HepG2 (cell line): ENCODE measurements around the gene PDZD2. TPM values are rescaled to one million over a fixed set of nuclear protein-coding genes. Genes with fewer than 3 reads are reported as not detected.

Experiments used
- ATAC-seq: fragments of 200-7000 bp; cut with Tn5 transposase; 3 replicates; pipeline ENCODE4 v1.9.1; 2020; ENCODE audit warnings: mild to moderate bottlenecking, moderate library complexity
- BruUV-seq: library from RNA; stranded (reverse); fragments of 400-500 nt; replicated peaks from 2 replicates; lab custom pipeline; 2021; lab: Mats Ljungman, UMichigan
- CTCF ChIA-PET: fragments of 300-600 bp; formaldehyde crosslinking; extraction: SDS; loops from one replicate; lab custom pipeline; 2021; ENCODE audit warnings: low total read pairs, inconsistent platforms, low intra/inter-chr PET ratio; lab: Yijun Ruan, JAX
- POLR2A ChIA-PET: fragments of 350-600 bp; sonication (Branson Sonifier 250); formaldehyde crosslinking; loops from one replicate; lab custom pipeline; 2020; ENCODE audit warnings: antibody characterized with exemption, inconsistent platforms; lab: Yijun Ruan, JAX
- DNase-seq: peaks from one replicate; pipeline ENCODE4 v3.0.0-alpha.2; 2015; ENCODE audit warnings: low spot score
- FAIRE-seq: peaks from 3 replicates; lab custom pipeline; 2011; peaks lifted over from hg19 to GRCh38; lab: Jason Lieb, UNC
- H2AFZ ChIP-seq: one replicate; pipeline ENCODE4 v1.6.1; 2011; ENCODE audit warnings: low read length, inconsistent platforms
- H3K27ac ChIP-seq: fragments of 300-600 bp; 3 replicates; pipeline ENCODE4 v1.8.0; 2011; ENCODE audit warnings: mixed run types, mild to moderate bottlenecking, mixed read lengths, low read length, inconsistent platforms; ENCODE audit not compliant: insufficient read depth; ENCODE audit errors: extremely low read length
- H3K27me3 ChIP-seq, 2 experiments: fragments of 200-600 bp in 1 of 2; 2 replicates in 1 of 2; 3 replicates in 1 of 2; pipeline versions ENCODE4 v1.6.0 to v1.8.0; 2011; ENCODE audit warnings: low read length in 2 of 2, mild to moderate bottlenecking in 2 of 2, moderate library complexity in 2 of 2, inconsistent platforms in 1 of 2; ENCODE audit not compliant: insufficient read depth in 2 of 2, control insufficient read depth in 1 of 2
- H3K36me3 ChIP-seq, 2 experiments: fragments of 200-600 bp in 1 of 2; replicated peaks in 1 of 2; 2 replicates in 1 of 2; 3 replicates in 1 of 2; pipeline versions ENCODE4 v1.5.1 to v1.8.0; 2011; ENCODE audit warnings: low read length in 2 of 2, inconsistent platforms in 1 of 2; ENCODE audit not compliant: insufficient read depth in 2 of 2, control insufficient read depth in 1 of 2
- H3K4me1 ChIP-seq: 2 replicates; pipeline ENCODE4 v1.5.1; 2012; ENCODE audit warnings: low read length, inconsistent platforms; ENCODE audit not compliant: insufficient read depth
- H3K4me2 ChIP-seq: 2 replicates; pipeline ENCODE4 v1.6.0; 2011; ENCODE audit warnings: low read depth, low read length, inconsistent platforms
- H3K4me3 ChIP-seq, 3 experiments: fragments of 200-600 bp in 1 of 3; sonication (generic), shearing (Covaris generic) in 1 of 3; replicated peaks in 1 of 3; 2 replicates each; pipeline ENCODE4 v1.5.1; 2011 to 2016; ENCODE audit warnings: low read length in 3 of 3, inconsistent platforms in 2 of 3, low read depth in 2 of 3, mild to moderate bottlenecking in 2 of 3, control low read depth in 1 of 3, mixed read lengths in 1 of 3; ENCODE audit not compliant: insufficient read depth in 1 of 3
- H3K79me2 ChIP-seq: one replicate; pipeline ENCODE4 v1.6.1; 2011; ENCODE audit warnings: low read length, inconsistent platforms; ENCODE audit not compliant: insufficient read depth
- H3K9ac ChIP-seq: 2 replicates; pipeline ENCODE4 v1.6.0; 2011; ENCODE audit warnings: mild to moderate bottlenecking, low read depth, low read length, inconsistent platforms; ENCODE audit not compliant: insufficient read depth
- H3K9me3 ChIP-seq: 2 replicates; pipeline ENCODE4 v1.5.1; 2012; ENCODE audit warnings: mild to moderate bottlenecking, low read length
- H4K20me1 ChIP-seq: 2 replicates; pipeline ENCODE4 v1.6.0; 2011; ENCODE audit warnings: inconsistent platforms, mild to moderate bottlenecking, low read length, moderate library complexity; ENCODE audit not compliant: insufficient read depth
- CCAR2 ChIP-seq: fragments of 200-400 bp; formaldehyde crosslinking; optimal IDR thresholded peaks from 2 replicates; pipeline ENCODE3; 2018; ENCODE audit warnings: low read depth, mild to moderate bottlenecking, low read length, moderate library complexity
- CERS6 ChIP-seq: sonication (generic); formaldehyde crosslinking; IDR thresholded peaks from 2 replicates; pipeline ENCODE4 v1.5.0; 2020; ENCODE audit warnings: missing genetic modification reagents
- ELF1 ChIP-seq: sonication (generic); formaldehyde crosslinking; IDR thresholded peaks from 2 replicates; pipeline ENCODE4 v1.4.0; 2020; ENCODE audit warnings: missing genetic modification reagents
- FOXA3 ChIP-seq: IDR thresholded peaks from 2 replicates; pipeline ENCODE4 v1.6.1; 2016; ENCODE audit warnings: missing genetic modification reagents, missing compliant biosample characterization
- FUBP1 ChIP-seq: sonication (generic); formaldehyde crosslinking; IDR thresholded peaks from 2 replicates; pipeline ENCODE4 v1.5.1; 2020; ENCODE audit warnings: missing genetic modification reagents, mild to moderate bottlenecking, borderline replicate concordance
- HNRNPUL1 ChIP-seq: fragments of 200-400 bp; formaldehyde crosslinking; IDR thresholded peaks from 2 replicates; pipeline ENCODE4 v1.6.1; 2017; ENCODE audit warnings: low read depth, mild to moderate bottlenecking, low read length, moderate library complexity
- KDM3A ChIP-seq: IDR thresholded peaks from 2 replicates; pipeline ENCODE4 v1.6.1; 2018; ENCODE audit warnings: low read depth, missing compliant biosample characterization
- NFKBIZ ChIP-seq: IDR thresholded peaks from 2 replicates; pipeline ENCODE4 v1.6.1; 2018; ENCODE audit warnings: missing genetic modification reagents, missing compliant biosample characterization
- RFX5 ChIP-seq: IDR thresholded peaks from 2 replicates; pipeline ENCODE4 v1.6.1; 2011; ENCODE audit warnings: low read depth, low read length, improper control_type of control experiment
- RNF2 ChIP-seq: fragments of 450-650 bp; conservative IDR thresholded peaks from 2 replicates; pipeline ENCODE4 v1.6.1; 2016; ENCODE audit warnings: low read depth
- TBX3 ChIP-seq: fragments of 450-650 bp; IDR thresholded peaks from 2 replicates; pipeline ENCODE4 v1.6.1; 2017; ENCODE audit warnings: antibody characterized with exemption, mild to moderate bottlenecking, inconsistent platforms, borderline replicate concordance
- TCF7L2 ChIP-seq: IDR thresholded peaks from 2 replicates; pipeline ENCODE4 v1.6.1; 2011; ENCODE audit warnings: mild to moderate bottlenecking, low read depth, low read length, moderate library complexity
- ZMYM4 ChIP-seq: sonication (generic); formaldehyde crosslinking; IDR thresholded peaks from 2 replicates; pipeline ENCODE4 v1.8.1; 2023; ENCODE audit warnings: mild to moderate bottlenecking, missing genetic modification reagents
- ZNF205 ChIP-seq: IDR thresholded peaks from 2 replicates; pipeline ENCODE4 v1.6.1; 2018; ENCODE audit warnings: missing biosample characterization, missing genetic modification reagents
- ZNF660 ChIP-seq: sonication (generic); formaldehyde crosslinking; IDR thresholded peaks from 2 replicates; pipeline ENCODE4 v1.5.1; 2020; ENCODE audit warnings: mild to moderate bottlenecking, low read depth, missing genetic modification reagents, borderline replicate concordance
- WGBS: methylation state at CpG from one replicate; pipeline ENCODE4 v1.1.6; 2017; ENCODE audit warnings: low lambda C conversion rate; 5-methylcytosine and 5-hydroxymethylcytosine counted together
- in situ Hi-C: cut with HindIII; loops from 2 replicates; pipeline ENCODE4 v1.10.0; 2017; ENCODE audit warnings: low pct_unique_long_range_greater_than_20kb; ENCODE audit not compliant: extremely low pct_ligation_motif_present
- intact Hi-C: fragments of 100-400 bp; cut with micrococcal nuclease; formaldehyde crosslinking; loops from one replicate; pipeline ENCODE4 v1.10.0; 2022; ENCODE audit not compliant: unreplicated experiment
- polyA plus RNA-seq, 8 experiments: library from polyadenylated mRNA; depleted of rRNA in 3 of 8; stranded (reverse) in 7 of 8; unstranded in 1 of 8; fragments of >200 nt; fragmentation: Illumina TruSeq in 4 of 8; extraction: Trizol in 4 of 8; gene quantifications; 2 replicates each; pipeline versions ENCODE4 v1.2.1 to v1.2.3, GENCODE V29; 2011 to 2016; ENCODE audit warnings: low read depth in 4 of 8, missing spikeins in 1 of 8, mixed read lengths in 1 of 8; ENCODE audit not compliant: insufficient read depth in 1 of 8
- total RNA-seq, 5 experiments: library from RNA; depleted of rRNA; stranded (reverse); fragments of >200 nt; fragmentation: Illumina TruSeq; extraction: Trizol; gene quantifications; 2 replicates each; pipeline ENCODE4 v1.2.3, GENCODE V29; 2016; ENCODE audit warnings: low read depth in 1 of 5
- TF ChIP-seq, protein P1 (sequence below): IDR thresholded peaks from 2 replicates; pipeline ENCODE4 v1.6.1; 2016

Gene PDZD2
- total and polyA plus RNA-seq, 2 of the 13 experiments (the other 11 are each of a cell fraction or from before 2014, with no cell fraction given) = 0.04 TPM; not detected in 1

DNA sequence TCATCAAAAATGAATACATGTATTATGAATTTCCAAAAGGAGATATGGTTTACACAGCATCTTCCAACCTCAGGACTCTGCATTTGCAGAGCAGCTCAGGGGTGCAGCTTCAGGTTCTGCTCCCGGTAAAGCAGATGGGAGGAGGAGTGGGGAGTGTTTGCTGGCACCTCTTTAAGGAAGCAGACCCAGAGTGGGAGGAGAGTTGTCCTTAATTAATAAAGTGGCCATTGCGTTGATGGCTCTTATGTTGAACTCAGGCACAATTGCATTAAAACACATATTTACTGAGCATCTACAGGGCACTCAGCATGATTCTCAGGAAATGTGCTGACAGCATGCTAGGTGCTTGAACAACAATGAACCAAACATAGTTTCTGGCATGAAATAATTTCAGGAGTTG, 121.0 kb downstream of the PDZD2 start:
- Histone ChIP-seq H3K4me2 (no peak overlapping the region), H3K27ac (no peak overlapping the region), H3K4me1 (no peaks in the 10 kb centered on the region), H2AFZ (no peak overlapping the region), H3K27me3 (peaks cover 1 to 38% of the 10 kb centered on the region in 2 experiments; a peak in 3 of 5 replicates), H3K36me3 (no peaks in the 10 kb centered on the region), H3K9ac (no peak overlapping the region), H3K79me2 (no peaks in the 10 kb centered on the region), H3K9me3 (no peaks in the 10 kb centered on the region), H4K20me1 (no peaks in the 10 kb centered on the region), H3K4me3 (no peak overlapping the region)
- BruUV-seq = no TSS peak
- in situ Hi-C loops = no loop called here
- WGBS = 4% methylated on average over 2 of the region's 2 CpGs
- POLR2A ChIA-PET = no interaction called here
- DNase-seq = no peak
- ATAC-seq = no peak
- intact Hi-C loops = no loop called here
- CTCF ChIA-PET = no interaction called here
- TF ChIP-seq TBX3 (no peak), FUBP1 (CRISPR knock-in tag) (no peak), FOXA3 (CRISPR knock-in tag) (no peak), HNRNPUL1 (no peak), ZNF660 (CRISPR knock-in tag) (no peak), TCF7L2 (no peak), KDM3A (CRISPR knock-in tag) (no peak), ELF1 (CRISPR knock-in tag) (no peak), RNF2 (no peak), ZNF205 (CRISPR knock-in tag) (no peak), CCAR2 (no peak), NFKBIZ (CRISPR knock-in tag) (no peak), ZMYM4 (CRISPR knock-in tag) (no peak), RFX5 (no peak), CERS6 (CRISPR knock-in tag) (no peak)
- TF ChIP-seq, protein P1, sequence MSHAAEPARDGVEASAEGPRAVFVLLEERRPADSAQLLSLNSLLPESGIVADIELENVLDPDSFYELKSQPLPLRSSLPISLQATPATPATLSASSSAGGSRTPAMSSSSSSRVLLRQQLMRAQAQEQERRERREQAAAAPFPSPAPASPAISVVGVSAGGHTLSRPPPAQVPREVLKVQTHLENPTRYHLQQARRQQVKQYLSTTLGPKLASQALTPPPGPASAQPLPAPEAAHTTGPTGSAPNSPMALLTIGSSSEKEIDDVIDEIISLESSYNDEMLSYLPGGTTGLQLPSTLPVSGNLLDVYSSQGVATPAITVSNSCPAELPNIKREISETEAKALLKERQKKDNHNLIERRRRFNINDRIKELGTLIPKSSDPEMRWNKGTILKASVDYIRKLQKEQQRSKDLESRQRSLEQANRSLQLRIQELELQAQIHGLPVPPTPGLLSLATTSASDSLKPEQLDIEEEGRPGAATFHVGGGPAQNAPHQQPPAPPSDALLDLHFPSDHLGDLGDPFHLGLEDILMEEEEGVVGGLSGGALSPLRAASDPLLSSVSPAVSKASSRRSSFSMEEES = no peak
- FAIRE-seq = no peak
